C4-2B (cell line): ENCODE data around the gene PTPRA.

Source experiments
- ZFX ChIP-seq: fragments of 450-650 bp; IDR thresholded peaks from 2 replicates; pipeline ENCODE4 v1.6.1; 2017
- TF ChIP-seq, protein P1 (sequence below): fragments of 450-650 bp; conservative IDR thresholded peaks from 2 replicates; pipeline ENCODE4 v1.5.1; 2017; ENCODE audit warnings: mild to moderate bottlenecking

DNA sequence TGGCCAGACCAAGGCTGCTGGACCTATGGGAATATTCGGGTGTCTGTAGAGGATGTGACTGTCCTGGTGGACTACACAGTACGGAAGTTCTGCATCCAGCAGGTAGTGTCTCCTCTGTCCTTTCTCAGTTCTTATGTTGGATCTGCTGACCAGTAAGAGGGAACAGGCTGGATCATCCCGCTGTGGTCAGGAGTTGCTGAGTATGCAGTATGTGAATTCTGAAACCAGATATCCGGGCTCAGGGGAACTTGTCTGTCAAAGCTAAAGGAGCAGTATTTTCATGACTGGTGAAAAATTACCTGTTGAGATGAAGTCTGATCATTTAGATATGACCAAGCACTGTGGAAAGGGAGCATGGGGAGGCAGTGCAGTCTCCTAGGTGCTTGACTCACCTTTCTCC is 148.0 kb downstream of the PTPRA start:
- TF ChIP-seq, protein P1, sequence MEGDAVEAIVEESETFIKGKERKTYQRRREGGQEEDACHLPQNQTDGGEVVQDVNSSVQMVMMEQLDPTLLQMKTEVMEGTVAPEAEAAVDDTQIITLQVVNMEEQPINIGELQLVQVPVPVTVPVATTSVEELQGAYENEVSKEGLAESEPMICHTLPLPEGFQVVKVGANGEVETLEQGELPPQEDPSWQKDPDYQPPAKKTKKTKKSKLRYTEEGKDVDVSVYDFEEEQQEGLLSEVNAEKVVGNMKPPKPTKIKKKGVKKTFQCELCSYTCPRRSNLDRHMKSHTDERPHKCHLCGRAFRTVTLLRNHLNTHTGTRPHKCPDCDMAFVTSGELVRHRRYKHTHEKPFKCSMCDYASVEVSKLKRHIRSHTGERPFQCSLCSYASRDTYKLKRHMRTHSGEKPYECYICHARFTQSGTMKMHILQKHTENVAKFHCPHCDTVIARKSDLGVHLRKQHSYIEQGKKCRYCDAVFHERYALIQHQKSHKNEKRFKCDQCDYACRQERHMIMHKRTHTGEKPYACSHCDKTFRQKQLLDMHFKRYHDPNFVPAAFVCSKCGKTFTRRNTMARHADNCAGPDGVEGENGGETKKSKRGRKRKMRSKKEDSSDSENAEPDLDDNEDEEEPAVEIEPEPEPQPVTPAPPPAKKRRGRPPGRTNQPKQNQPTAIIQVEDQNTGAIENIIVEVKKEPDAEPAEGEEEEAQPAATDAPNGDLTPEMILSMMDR = no peak
- TF ChIP-seq ZFX = no peak
